ENCODE results near the gene IDH2.

- TF ChIP-seq TAF1 (IDR thresholded peaks at IDR 0.05; ENCODE audit: borderline replicate concordance, insufficient read depth, low read length) (no peak), REST (IDR thresholded peaks at IDR 0.05; ENCODE audit: insufficient read depth in 1 of 2, low read depth in 2 of 2, low read length in 2 of 2) (no peak)
Measured at GRCh38 chr15:90060797-90061196, 41.5 kb downstream of the IDH2 start.

Measured in PFSK-1 (cell line).